ACC112 (cell line): ENCODE measurements around the gene IFI27L2.

Experiments used
- H2AFZ ChIP-seq: fragments of 200-600 bp; sonication (generic); one replicate; pipeline ENCODE4 v1.6.0; 2017; ENCODE audit warnings: antibody characterized with exemption, low read length; ENCODE audit not compliant: unreplicated experiment
- H3K27ac ChIP-seq: fragments of 200-600 bp; sonication (generic); 2 replicates; pipeline ENCODE4 v1.5.1; 2014; ENCODE audit warnings: low read depth, mild to moderate bottlenecking, antibody characterized with exemption, low read length, moderate library complexity
- H3K27me3 ChIP-seq: fragments of 200-600 bp; sonication (generic); 2 replicates; pipeline ENCODE4 v1.6.1; 2014; ENCODE audit warnings: mild to moderate bottlenecking, antibody characterized with exemption, low read length, moderate library complexity, mixed read lengths; ENCODE audit not compliant: insufficient read depth
- H3K36me3 ChIP-seq: fragments of 200-600 bp; sonication (generic); 2 replicates; pipeline ENCODE4 v1.6.1; 2016; ENCODE audit warnings: mild to moderate bottlenecking, antibody characterized with exemption, low read length, moderate library complexity, mixed read lengths; ENCODE audit not compliant: insufficient read depth
- H3K4me1 ChIP-seq: fragments of 200-600 bp; sonication (generic); one replicate; pipeline ENCODE4 v1.6.1; 2016; ENCODE audit warnings: low read length, mixed read lengths; ENCODE audit not compliant: insufficient read depth, unreplicated experiment, control insufficient read depth
- H3K4me3 ChIP-seq: fragments of 200-600 bp; sonication (generic); 2 replicates; pipeline ENCODE4 v1.5.1; 2014; ENCODE audit warnings: mild to moderate bottlenecking, low read depth, low read length
- H3K79me2 ChIP-seq: fragments of 200-600 bp; sonication (generic); one replicate; pipeline ENCODE4 v1.6.0; 2016; ENCODE audit warnings: low read length; ENCODE audit not compliant: control insufficient read depth, unreplicated experiment, insufficient read depth

IFI27L2 gene

DNA sequence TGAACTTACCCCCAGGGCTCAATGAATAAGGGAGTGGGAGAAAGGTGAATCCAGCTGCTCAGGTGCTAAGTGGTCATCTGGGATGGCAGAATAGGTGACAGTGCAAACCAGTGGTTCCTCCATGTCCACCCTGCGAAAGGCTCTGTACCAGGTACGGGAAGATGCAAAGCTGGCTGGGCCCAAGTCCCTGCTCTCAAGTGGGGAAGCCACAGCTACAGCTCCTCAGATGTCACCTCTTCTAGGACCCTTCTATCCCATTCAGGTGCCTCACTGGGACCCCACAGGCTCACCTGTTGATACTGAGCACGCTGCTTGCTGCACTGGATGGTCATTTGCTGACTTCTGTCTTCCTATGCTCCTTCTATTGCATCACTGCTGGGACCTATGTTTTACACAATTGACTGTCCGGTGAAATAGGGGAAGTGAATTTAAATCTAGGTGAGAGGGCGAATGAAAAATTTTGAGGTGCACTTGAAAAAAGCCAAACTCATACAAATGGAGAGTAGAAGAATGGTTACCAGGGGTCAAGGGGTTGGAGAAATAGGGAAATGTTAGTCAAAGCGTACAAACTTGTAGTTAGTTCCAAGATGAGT lies 24.4 kb upstream of the IFI27L2 start:
- no peak overlapping the region for H2AFZ ChIP-seq
- no peaks in the 10 kb centered on the region for H3K4me1 ChIP-seq
- no peaks in the 10 kb centered on the region for H3K36me3 ChIP-seq
- no peak overlapping the region for H3K4me3 ChIP-seq
- peaks cover 65% of the 10 kb centered on the region for H3K27me3 ChIP-seq
- no peak overlapping the region for H3K27ac ChIP-seq
- no peaks in the 10 kb centered on the region for H3K79me2 ChIP-seq

DNA sequence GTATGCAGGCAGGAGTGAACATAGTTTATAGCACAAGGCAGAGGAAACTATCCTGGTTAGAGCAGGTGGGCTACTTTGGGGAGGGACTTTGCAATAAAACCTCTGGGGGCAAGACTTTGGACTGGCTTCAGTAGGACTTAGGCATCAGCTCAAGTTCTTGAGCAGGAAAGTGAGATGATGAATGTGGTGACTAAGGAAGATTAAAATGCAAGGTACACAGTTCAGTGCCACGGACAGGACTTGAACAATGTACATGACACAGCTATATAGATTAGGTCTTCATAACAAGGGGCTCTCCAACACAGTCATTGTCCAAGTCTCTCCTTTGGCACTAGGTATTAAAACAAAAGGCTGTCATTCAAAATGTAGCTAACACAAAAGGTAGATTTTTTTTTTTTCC lies 23.3 kb upstream of the IFI27L2 start:
- H3K27me3 ChIP-seq: peaks cover 54% of the 10 kb centered on the region
- no peaks in the 10 kb centered on the region for H3K79me2 ChIP-seq
- H3K36me3 ChIP-seq: no peaks in the 10 kb centered on the region
- no peak overlapping the region for H3K27ac ChIP-seq
- H3K4me1 ChIP-seq: no peaks in the 10 kb centered on the region
- H3K4me3 ChIP-seq: no peak overlapping the region
- no peak overlapping the region for H2AFZ ChIP-seq

- H3K27ac ChIP-seq: no peak overlapping the region
- H3K79me2 ChIP-seq: no peaks in the 10 kb centered on the region
- no peak overlapping the region for H3K4me3 ChIP-seq
- H2AFZ ChIP-seq: no peak overlapping the region
- no peaks in the 10 kb centered on the region for H3K36me3 ChIP-seq
- peaks cover 4% of the 10 kb centered on the region for H3K4me1 ChIP-seq
- H3K27me3 ChIP-seq: peaks cover 8% of the 10 kb centered on the region; the same call in 1 of the 2 replicates
Observed at GRCh38 chr14:94145902-94146527, 16.6 kb upstream of the IFI27L2 start.

DNA sequence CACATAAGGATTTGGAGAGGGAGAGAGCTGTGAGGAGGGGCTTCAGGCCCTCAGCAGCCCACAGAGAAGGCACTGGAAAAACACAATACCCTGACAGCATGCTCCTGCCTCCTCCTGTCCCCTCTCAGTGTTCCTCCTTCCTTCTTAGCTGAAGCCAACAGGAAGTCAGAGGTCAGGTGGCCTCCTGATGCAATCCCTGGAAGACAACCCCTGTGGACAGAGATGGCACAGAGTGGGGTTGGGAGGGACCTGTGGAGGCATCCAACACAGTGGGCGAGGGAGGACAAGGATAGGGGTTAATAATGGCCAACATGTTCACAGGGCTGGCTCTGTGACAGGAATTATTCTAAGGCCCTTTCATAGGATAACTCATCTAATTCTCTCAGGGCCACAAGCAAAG lies 15.4 kb upstream of the IFI27L2 start:
- Histone ChIP-seq H3K36me3 (no peaks in the 10 kb centered on the region), H3K27ac (no peak overlapping the region), H3K27me3 (peaks cover 4% of the 10 kb centered on the region; the same call in 1 of the 2 replicates), H3K79me2 (no peaks in the 10 kb centered on the region), H2AFZ (peak overlapping the region; percentile 11), H3K4me1 (peaks cover 4% of the 10 kb centered on the region), H3K4me3 (no peak overlapping the region)

GRCh38 chr14:94143711-94144110 lies 14.3 kb upstream of the IFI27L2 start:
- no peak overlapping the region for H3K27ac ChIP-seq
- no peak overlapping the region for H2AFZ ChIP-seq
- H3K36me3 ChIP-seq: no peaks in the 10 kb centered on the region

GRCh38 chr14:94143239-94143638 lies 13.8 kb upstream of the IFI27L2 start:
- peaks cover 4% of the 10 kb centered on the region for H3K4me1 ChIP-seq
- H2AFZ ChIP-seq: peak overlapping the region; percentile 46
- H3K4me3 ChIP-seq: no peak overlapping the region
- H3K27ac ChIP-seq: no peak overlapping the region
- no peaks in the 10 kb centered on the region for H3K27me3 ChIP-seq
- H3K79me2 ChIP-seq: no peaks in the 10 kb centered on the region
- no peaks in the 10 kb centered on the region for H3K36me3 ChIP-seq

More at GRCh38 chr14:94143711-94144110, 14.3 kb upstream of the IFI27L2 start:
- no peak overlapping the region for H3K4me3 ChIP-seq
- H3K27me3 ChIP-seq: no peaks in the 10 kb centered on the region
- H3K4me1 ChIP-seq: peaks cover 4% of the 10 kb centered on the region
- H3K79me2 ChIP-seq: no peaks in the 10 kb centered on the region

DNA sequence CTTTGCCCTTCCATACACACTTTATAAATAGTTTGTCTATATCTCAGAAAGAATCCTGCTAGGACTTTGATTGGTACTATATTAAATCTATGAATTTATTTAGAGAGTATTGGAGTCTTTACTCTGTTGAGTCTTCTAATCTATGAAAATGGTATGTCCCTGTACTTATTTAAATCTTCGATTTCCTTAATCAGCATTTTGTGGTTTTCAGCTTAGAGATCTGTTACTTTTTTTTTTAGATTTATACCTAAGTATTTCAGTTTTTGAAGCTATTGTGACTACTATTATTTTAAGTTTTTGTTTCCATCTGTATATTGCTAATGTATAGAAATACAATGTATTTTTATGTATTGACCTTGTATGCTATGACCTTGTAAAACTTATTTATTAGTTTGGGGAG lies 13.4 kb upstream of the IFI27L2 start:
- no peaks in the 10 kb centered on the region for H3K79me2 ChIP-seq
- H3K4me1 ChIP-seq: peaks cover 4% of the 10 kb centered on the region
- no peak overlapping the region for H2AFZ ChIP-seq
- H3K4me3 ChIP-seq: no peak overlapping the region
- no peaks in the 10 kb centered on the region for H3K36me3 ChIP-seq
- no peak overlapping the region for H3K27ac ChIP-seq
- no peaks in the 10 kb centered on the region for H3K27me3 ChIP-seq

DNA sequence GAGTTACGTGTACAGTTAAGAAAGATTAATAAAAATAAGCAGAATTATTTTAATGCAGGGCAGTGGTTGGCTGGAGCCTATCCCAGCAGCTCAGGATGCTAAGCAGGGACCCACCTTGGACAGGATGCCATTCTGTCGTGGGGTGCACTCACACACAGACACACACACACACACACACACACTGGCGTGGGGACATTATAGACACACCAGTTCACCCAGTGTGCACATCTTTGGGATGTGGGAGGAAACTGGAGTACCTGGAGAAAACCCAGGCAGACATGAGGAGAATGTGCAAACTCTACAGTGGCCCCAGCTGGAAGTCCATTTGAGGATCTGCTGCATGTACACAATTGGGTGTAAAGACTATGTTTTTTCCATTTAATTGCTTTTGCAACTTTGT lies 12.8 kb upstream of the IFI27L2 start:
- H3K27me3 ChIP-seq: no peaks in the 10 kb centered on the region
- no peak overlapping the region for H3K27ac ChIP-seq
- H2AFZ ChIP-seq: no peak overlapping the region
- H3K36me3 ChIP-seq: no peaks in the 10 kb centered on the region
- no peak overlapping the region for H3K4me3 ChIP-seq
- H3K4me1 ChIP-seq: peaks cover 4% of the 10 kb centered on the region
- H3K79me2 ChIP-seq: no peaks in the 10 kb centered on the region

DNA sequence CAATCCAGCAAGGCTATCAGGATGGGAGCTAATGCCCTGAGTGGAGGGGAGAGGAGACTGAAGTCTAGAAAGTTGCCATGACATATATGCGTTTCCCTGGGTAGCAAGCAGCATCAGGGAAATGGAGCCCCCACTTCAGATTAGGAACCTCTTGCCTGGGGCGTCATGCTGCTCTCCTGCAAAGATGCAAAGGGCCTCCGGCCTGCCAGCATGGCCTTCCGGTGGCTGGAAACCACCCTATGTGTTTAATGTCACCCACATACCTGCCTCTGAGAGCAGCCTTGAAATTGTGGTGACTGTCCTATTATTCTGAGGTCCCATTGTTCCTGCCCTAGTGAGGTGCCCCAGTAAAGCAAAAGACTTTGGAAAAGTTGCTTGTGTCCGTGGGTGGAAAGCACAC lies 10.0 kb upstream of the IFI27L2 start:
- no peak overlapping the region for H3K27ac ChIP-seq
- H3K79me2 ChIP-seq: no peaks in the 10 kb centered on the region
- H3K36me3 ChIP-seq: no peaks in the 10 kb centered on the region
- H2AFZ ChIP-seq: no peak overlapping the region
- no peaks in the 10 kb centered on the region for H3K27me3 ChIP-seq
- no peaks in the 10 kb centered on the region for H3K4me1 ChIP-seq
- H3K4me3 ChIP-seq: no peak overlapping the region

DNA sequence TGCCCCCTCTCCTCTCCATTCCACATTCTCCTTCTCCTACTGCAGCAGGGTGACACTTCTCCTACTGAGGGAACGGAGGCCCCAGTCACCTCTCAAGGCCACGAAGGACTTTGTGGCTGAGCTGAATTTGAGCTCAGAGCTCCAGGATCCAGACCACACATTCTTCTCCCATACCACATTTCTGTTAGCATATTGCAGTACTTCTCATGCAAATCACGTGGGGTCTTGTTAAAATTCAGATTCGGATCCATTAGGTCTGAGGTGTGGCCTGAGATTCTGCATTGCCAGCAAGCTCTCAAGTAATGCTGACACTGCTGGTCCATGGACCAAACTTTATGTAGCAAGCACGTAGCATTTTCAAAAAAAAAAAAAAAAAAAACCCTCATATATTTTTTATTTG lies 9.6 kb upstream of the IFI27L2 start:
- H3K27me3 ChIP-seq: no peaks in the 10 kb centered on the region
- no peak overlapping the region for H3K27ac ChIP-seq
- no peak overlapping the region for H2AFZ ChIP-seq
- no peak overlapping the region for H3K4me3 ChIP-seq
- no peaks in the 10 kb centered on the region for H3K36me3 ChIP-seq
- no peaks in the 10 kb centered on the region for H3K79me2 ChIP-seq
- no peaks in the 10 kb centered on the region for H3K4me1 ChIP-seq

GRCh38 chr14:94138251-94138650 lies 8.8 kb upstream of the IFI27L2 start:
- H3K27me3 ChIP-seq: no peaks in the 10 kb centered on the region
- no peak overlapping the region for H3K27ac ChIP-seq
- no peaks in the 10 kb centered on the region for H3K79me2 ChIP-seq
- no peak overlapping the region for H3K4me3 ChIP-seq
- H3K4me1 ChIP-seq: no peaks in the 10 kb centered on the region
- H3K36me3 ChIP-seq: no peaks in the 10 kb centered on the region
- no peak overlapping the region for H2AFZ ChIP-seq
